Measurements from ENCODE around the gene TTC39A.

GRCh38 chr1:51343624-51344023, 13.3 kb upstream of the TTC39A start:
- no peak for TF ChIP-seq CTCF (IDR thresholded peaks at IDR 0.05)
- no peak for TF ChIP-seq POLR2A (IDR thresholded peaks at IDR 0.05)

Measured in uterus (tissue), 2 donors.